Measurements from ENCODE around the gene BICC1. TPM values are rescaled to one million over a fixed set of nuclear protein-coding genes. Genes with fewer than 3 reads are reported as not detected.

BICC1 gene
- total and polyA plus RNA-seq, 2 experiments from 2014 or later = 5.8 to 20.4 TPM

GRCh38 chr10:58647376-58648112, 134.9 kb downstream of the BICC1 start:
- Histone ChIP-seq H2AFZ (no peak overlapping the region), H3K4me3 (no peak overlapping the region), H4K20me1 (ENCODE audit: insufficient read depth, poor library complexity, severe bottlenecking) (no peaks in the 10 kb centered on the region), H3K27me3 (no peaks in the 10 kb centered on the region), H3K27ac (peak overlapping the region; percentile 46), H3K4me1 (ENCODE audit: insufficient read depth) (peaks cover 10% of the 10 kb centered on the region), H3K9me2 (replicated peaks; ENCODE audit: insufficient read depth) (no peaks in the 10 kb centered on the region), H3K9me3 (ENCODE audit: low read depth) (no peaks in the 10 kb centered on the region), H3K79me2 (peaks cover 9% of the 10 kb centered on the region), H3K36me3 (replicated peaks; ENCODE audit: insufficient read depth, low read depth) (no peaks in the 10 kb centered on the region), H3K4me2 (peak overlapping the region; percentile 43)
- TF ChIP-seq, protein P1, sequence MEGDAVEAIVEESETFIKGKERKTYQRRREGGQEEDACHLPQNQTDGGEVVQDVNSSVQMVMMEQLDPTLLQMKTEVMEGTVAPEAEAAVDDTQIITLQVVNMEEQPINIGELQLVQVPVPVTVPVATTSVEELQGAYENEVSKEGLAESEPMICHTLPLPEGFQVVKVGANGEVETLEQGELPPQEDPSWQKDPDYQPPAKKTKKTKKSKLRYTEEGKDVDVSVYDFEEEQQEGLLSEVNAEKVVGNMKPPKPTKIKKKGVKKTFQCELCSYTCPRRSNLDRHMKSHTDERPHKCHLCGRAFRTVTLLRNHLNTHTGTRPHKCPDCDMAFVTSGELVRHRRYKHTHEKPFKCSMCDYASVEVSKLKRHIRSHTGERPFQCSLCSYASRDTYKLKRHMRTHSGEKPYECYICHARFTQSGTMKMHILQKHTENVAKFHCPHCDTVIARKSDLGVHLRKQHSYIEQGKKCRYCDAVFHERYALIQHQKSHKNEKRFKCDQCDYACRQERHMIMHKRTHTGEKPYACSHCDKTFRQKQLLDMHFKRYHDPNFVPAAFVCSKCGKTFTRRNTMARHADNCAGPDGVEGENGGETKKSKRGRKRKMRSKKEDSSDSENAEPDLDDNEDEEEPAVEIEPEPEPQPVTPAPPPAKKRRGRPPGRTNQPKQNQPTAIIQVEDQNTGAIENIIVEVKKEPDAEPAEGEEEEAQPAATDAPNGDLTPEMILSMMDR (IDR thresholded peaks at IDR 0.05; ENCODE audit: poor library complexity) = no peak
- TF ChIP-seq EZH2 (IDR thresholded peaks at IDR 0.05; ENCODE audit: borderline replicate concordance) (no peak), EZH2phosphoT487 (IDR thresholded peaks at IDR 0.05; ENCODE audit: low read depth, severe bottlenecking, unreplicated experiment) (no peak)
- no peak for DNase-seq (ENCODE audit: low spot score)
- 52% methylated on average over 4 of the region's 4 CpGs for WGBS (ENCODE audit: low lambda C conversion rate, missing lambda C conversion rate)

DNA sequence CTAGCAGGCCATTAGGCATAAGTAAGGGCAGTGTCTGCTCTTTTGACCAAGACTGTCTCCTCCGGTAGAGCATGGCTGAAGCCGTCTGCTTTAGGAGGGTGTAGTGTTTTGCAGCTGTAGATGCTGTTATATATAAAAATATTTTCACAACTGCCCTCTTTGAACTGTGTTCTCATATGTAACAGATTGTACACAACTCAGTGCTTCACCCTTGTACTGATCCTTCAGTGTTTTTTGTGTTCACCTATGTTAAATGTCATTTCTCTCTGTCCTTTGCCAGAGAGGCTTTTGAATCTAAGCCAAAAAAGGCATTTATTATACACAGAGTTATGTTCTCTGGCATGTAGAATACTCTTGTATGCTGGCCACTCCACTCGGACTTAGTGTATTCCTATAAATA, 135.5 kb downstream of the BICC1 start:
- H3K4me3 ChIP-seq = no peak overlapping the region
- H3K27ac ChIP-seq = peak overlapping the region; percentile 46
- peak overlapping the region; percentile 43 for H3K4me2 ChIP-seq
- H3K4me1 ChIP-seq (ENCODE audit: insufficient read depth) = peaks cover 10% of the 10 kb centered on the region
- TF ChIP-seq, protein P1 (IDR thresholded peaks at IDR 0.05; ENCODE audit: poor library complexity) = no peak
- TF ChIP-seq EZH2phosphoT487 (IDR thresholded peaks at IDR 0.05; ENCODE audit: low read depth, severe bottlenecking, unreplicated experiment) (no peak), EZH2 (IDR thresholded peaks at IDR 0.05; ENCODE audit: borderline replicate concordance) (no peak)
- H3K9me2 ChIP-seq (replicated peaks; ENCODE audit: insufficient read depth) = no peaks in the 10 kb centered on the region
- WGBS (ENCODE audit: low lambda C conversion rate, missing lambda C conversion rate) = 58% methylated on average over 3 of the region's 3 CpGs
- H3K9me3 ChIP-seq (ENCODE audit: low read depth) = no peaks in the 10 kb centered on the region
- no peaks in the 10 kb centered on the region for H4K20me1 ChIP-seq (ENCODE audit: insufficient read depth, poor library complexity, severe bottlenecking)
- H3K36me3 ChIP-seq (replicated peaks; ENCODE audit: insufficient read depth, low read depth) = no peaks in the 10 kb centered on the region
- no peak overlapping the region for H2AFZ ChIP-seq
- no peaks in the 10 kb centered on the region for H3K27me3 ChIP-seq
- no peak for DNase-seq (ENCODE audit: low spot score)
- peaks cover 9% of the 10 kb centered on the region for H3K79me2 ChIP-seq

DNA sequence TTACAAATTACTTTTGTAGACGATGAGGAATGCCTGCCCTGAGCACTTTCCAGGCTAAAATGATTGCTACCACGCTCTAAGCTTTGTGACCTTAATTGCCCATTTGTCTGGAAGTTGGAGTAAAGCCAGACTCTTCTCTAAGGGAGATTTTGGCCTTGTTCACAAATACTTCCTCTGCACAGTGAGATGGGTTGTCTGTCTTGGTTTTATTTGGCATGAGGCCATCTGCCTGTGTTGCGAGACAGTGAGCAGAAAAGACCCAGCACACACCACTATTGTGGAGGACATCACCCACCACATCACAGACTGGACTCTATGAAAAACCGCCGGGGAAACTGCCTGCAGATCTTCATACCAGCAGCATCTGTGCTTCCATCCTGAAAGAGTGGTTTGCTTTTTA, 138.4 kb downstream of the BICC1 start:
- H3K4me1 ChIP-seq (ENCODE audit: insufficient read depth) = peaks cover 10% of the 10 kb centered on the region
- WGBS (ENCODE audit: low lambda C conversion rate, missing lambda C conversion rate) = 33% methylated on average over 5 of the region's 5 CpGs
- no peak overlapping the region for H2AFZ ChIP-seq
- no peaks in the 10 kb centered on the region for H3K9me3 ChIP-seq (ENCODE audit: low read depth)
- DNase-seq (ENCODE audit: low spot score) = peak; percentile 20
- no peaks in the 10 kb centered on the region for H3K27me3 ChIP-seq
- no peaks in the 10 kb centered on the region for H3K36me3 ChIP-seq (replicated peaks; ENCODE audit: insufficient read depth, low read depth)
- H3K4me2 ChIP-seq = peak overlapping the region; percentile 45
- no peak overlapping the region for H3K4me3 ChIP-seq
- H4K20me1 ChIP-seq (ENCODE audit: insufficient read depth, poor library complexity, severe bottlenecking) = no peaks in the 10 kb centered on the region
- H3K27ac ChIP-seq = peak overlapping the region; percentile 46
- no peaks in the 10 kb centered on the region for H3K79me2 ChIP-seq
- TF ChIP-seq, protein P1 (IDR thresholded peaks at IDR 0.05; ENCODE audit: poor library complexity) = no peak
- TF ChIP-seq EZH2 (IDR thresholded peaks at IDR 0.05; ENCODE audit: borderline replicate concordance) (no peak), EZH2phosphoT487 (IDR thresholded peaks at IDR 0.05; ENCODE audit: low read depth, severe bottlenecking, unreplicated experiment) (no peak)
- no peaks in the 10 kb centered on the region for H3K9me2 ChIP-seq (replicated peaks; ENCODE audit: insufficient read depth)
